Upper lobe of left lung (tissue), 6 donors: ENCODE data around the gene GJB2. TPM values are rescaled to one million over a fixed set of nuclear protein-coding genes. Genes with fewer than 3 reads are reported as not detected.

Experiments
- ATAC-seq, 2 donors: fragments of 200-7000 bp; cut with Tn5 transposase; one replicate each; pipeline ENCODE4 v1.9.1; 2022; ENCODE audit warnings: mild to moderate bottlenecking in 2 of 2, moderate library complexity in 2 of 2; ENCODE audit not compliant: low FRiP score in 2 of 2
- DNase-seq, 2 donors: peaks; one replicate each; pipeline ENCODE4 v3.0.0-alpha.2; 2019 to 2020
- H3K27ac ChIP-seq, 4 donors: fragments of 200-600 bp; sonication (generic); one replicate each; pipeline ENCODE4 v1.5.1; 2016 to 2019
- H3K27me3 ChIP-seq, 4 donors: fragments of 200-600 bp; sonication (generic); one replicate each; pipeline ENCODE4 v1.5.1; 2017 to 2019
- H3K36me3 ChIP-seq, 4 donors: fragments of 200-600 bp; sonication (generic); one replicate each; pipeline ENCODE4 v1.5.1; 2016 to 2019
- H3K4me1 ChIP-seq, 4 donors: fragments of 200-600 bp; sonication (generic); one replicate each; pipeline ENCODE4 v1.5.1; 2018 to 2019
- H3K4me3 ChIP-seq, 4 donors: fragments of 200-600 bp; sonication (generic); one replicate each; pipeline ENCODE4 v1.5.1; 2017 to 2019; ENCODE audit warnings: mild to moderate bottlenecking in 2 of 4, moderate library complexity in 1 of 4
- H3K9me3 ChIP-seq, 4 donors: fragments of 200-600 bp; sonication (generic); one replicate each; pipeline ENCODE4 v1.5.1; 2018 to 2019
- CTCF ChIP-seq, 6 experiments: fragments of 450-650 bp in 4 of 6; fragments of 200-600 bp in 2 of 6; sonication (generic) in 2 of 6; IDR thresholded peaks; one replicate each; pipeline ENCODE4 v1.5.1; 2016 to 2019; ENCODE audit warnings: antibody characterized with exemption in 6 of 6
- EP300 ChIP-seq, 4 donors: sonication (generic); formaldehyde crosslinking; IDR thresholded peaks; one replicate each; pipeline ENCODE4 v1.5.1; 2017; ENCODE audit warnings: antibody characterized with exemption in 4 of 4, control low read depth in 2 of 4
- POLR2A ChIP-seq, 4 donors: fragments of 450-650 bp; IDR thresholded peaks; one replicate each; pipeline ENCODE4 v1.5.1; 2016 to 2017; ENCODE audit warnings: antibody characterized with exemption in 4 of 4, mild to moderate bottlenecking in 2 of 4
- POLR2AphosphoS5 ChIP-seq, 2 donors: sonication (generic); formaldehyde crosslinking; IDR thresholded peaks; one replicate each; pipeline ENCODE4 v1.5.1; 2017; ENCODE audit warnings: antibody characterized with exemption in 2 of 2
- WGBS, 2 donors: methylation state at CpG; one replicate each; pipeline ENCODE4 v1.1.5; 2017 to 2018; 5-methylcytosine and 5-hydroxymethylcytosine counted together
- total RNA-seq, 6 donors: library from RNA; depleted of rRNA in 4 of 6; stranded (reverse); fragments of >200 nt in 4 of 6; gene quantifications; one replicate each; pipeline versions ENCODE4 v1.1.0 to v1.2.1, GENCODE V29; 2016 to 2021
- donor health status: DM: no; HTN: no; CAD: no; lungs with moderate emphysema.
- donor health status: DM: no; HTN: yes; CAD: no; lungs with severe emphysema.

Gene GJB2
- total RNA-seq, 6 donors from 2014 or later: 0.31 to 1.5 (median 0.76) TPM; not detected in 1

GRCh38 chr13:20186771-20187170 is 6.0 kb downstream of the GJB2 start:
- 60 to 67% methylated on average over 6 of the region's 6 CpGs for WGBS, 2 donors
- no peak overlapping the region for H3K4me3 ChIP-seq

GRCh38 chr13:20185366-20186056 is 7.2 kb downstream of the GJB2 start:
- DNase-seq (no peak), ATAC-seq (no peak)
- H3K4me1 ChIP-seq: peaks cover 0 to 5% (median 2%) of the 10 kb centered on the region in 4 donors
- TF ChIP-seq CTCF (IDR thresholded peaks at IDR 0.05) (no peak), EP300 (IDR thresholded peaks at IDR 0.05) (no peak), POLR2A (IDR thresholded peaks at IDR 0.05) (no peak), POLR2AphosphoS5 (IDR thresholded peaks at IDR 0.05) (no peak)
- H3K9me3 ChIP-seq: no peaks in the 10 kb centered on the region
- no peak overlapping the region for H3K4me3 ChIP-seq
- no peak overlapping the region for H3K27ac ChIP-seq
- no peaks in the 10 kb centered on the region for H3K36me3 ChIP-seq
- 68 to 72% methylated on average over 12 of the region's 12 CpGs for WGBS, 2 donors
- H3K27me3 ChIP-seq: no peaks in the 10 kb centered on the region

More at GRCh38 chr13:20186771-20187170, 6.0 kb downstream of the GJB2 start:
- Histone ChIP-seq H3K27ac (no peak overlapping the region), H3K4me1 (peaks cover 2 to 7% (median 4%) of the 10 kb centered on the region in 4 donors), H3K9me3 (no peaks in the 10 kb centered on the region), H3K27me3 (peaks cover 0 to 5% (median 0%) of the 10 kb centered on the region in 4 donors), H3K36me3 (no peaks in the 10 kb centered on the region)
- no peak for ATAC-seq
- no peak for DNase-seq
- no peak for TF ChIP-seq POLR2AphosphoS5 (IDR thresholded peaks at IDR 0.05)

- H3K27ac ChIP-seq: no peak overlapping the region
- 22 to 23% methylated on average over 5 of the region's 5 CpGs for WGBS, 2 donors
- peaks cover 0 to 5% (median 2%) of the 10 kb centered on the region in 4 donors for H3K4me1 ChIP-seq
- no peak for TF ChIP-seq POLR2AphosphoS5 (IDR thresholded peaks at IDR 0.05)
- no peak for TF ChIP-seq POLR2A (IDR thresholded peaks at IDR 0.05)
- peak; percentile 55 to 75 (median 72) for TF ChIP-seq CTCF (IDR thresholded peaks at IDR 0.05)
- no peak for TF ChIP-seq EP300 (IDR thresholded peaks at IDR 0.05)
- H3K9me3 ChIP-seq: no peaks in the 10 kb centered on the region
- no peaks in the 10 kb centered on the region for H3K36me3 ChIP-seq
- H3K4me3 ChIP-seq: no peak overlapping the region
- peaks cover 0 to 6% (median 1%) of the 10 kb centered on the region in 4 donors for H3K27me3 ChIP-seq
- peak in 1 of 2 donors; percentile 71 for DNase-seq
- peak; percentile 83 to 91 for ATAC-seq
Measured at GRCh38 chr13:20182231-20182846, 10.4 kb downstream of the GJB2 start.

GRCh38 chr13:20181188-20181587 is 11.6 kb downstream of the GJB2 start:
- peaks cover 0 to 9% (median 3%) of the 10 kb centered on the region in 4 donors for H3K4me1 ChIP-seq
- no peaks in the 10 kb centered on the region for H3K9me3 ChIP-seq
- DNase-seq (no peak), ATAC-seq (no peak)
- H3K27me3 ChIP-seq: peaks cover 0 to 11% (median 1%) of the 10 kb centered on the region in 4 donors
- no peaks in the 10 kb centered on the region for H3K36me3 ChIP-seq
- WGBS, 2 donors: 69 to 70% methylated on average over 3 of the region's 3 CpGs
- H3K27ac ChIP-seq: no peak overlapping the region
- H3K4me3 ChIP-seq: no peak overlapping the region
- TF ChIP-seq EP300 (IDR thresholded peaks at IDR 0.05): no peak
- no peak for TF ChIP-seq POLR2AphosphoS5 (IDR thresholded peaks at IDR 0.05)
- TF ChIP-seq CTCF (IDR thresholded peaks at IDR 0.05): no peak
- TF ChIP-seq POLR2A (IDR thresholded peaks at IDR 0.05): no peak

GRCh38 chr13:20178156-20178555 is 14.6 kb downstream of the GJB2 start:
- DNase-seq: no peak
- Histone ChIP-seq H3K36me3 (no peaks in the 10 kb centered on the region), H3K9me3 (no peaks in the 10 kb centered on the region), H3K27me3 (peaks cover 0 to 11% (median 1%) of the 10 kb centered on the region in 4 donors), H3K27ac (no peak overlapping the region), H3K4me1 (peaks cover 4 to 17% (median 17%) of the 10 kb centered on the region in 4 donors), H3K4me3 (no peak overlapping the region)
- TF ChIP-seq EP300 (IDR thresholded peaks at IDR 0.05) (no peak), CTCF (IDR thresholded peaks at IDR 0.05) (no peak), POLR2AphosphoS5 (IDR thresholded peaks at IDR 0.05) (no peak)
- no peak for ATAC-seq
- 72 to 74% methylated on average over 5 of the region's 5 CpGs for WGBS, 2 donors
